SK-N-SH (cell line): Measurements from ENCODE around the gene CUL1. TPM values are rescaled to one million over a fixed set of nuclear protein-coding genes. Genes with fewer than 3 reads are reported as not detected.

Source experiments
- CTCF ChIA-PET: fragments of 300-600, 350-600 bp; formaldehyde crosslinking; extraction: SDS; loops from one replicate; lab custom pipeline; 2021; lab: Yijun Ruan, JAX
- POLR2A ChIA-PET: fragments of 350-600 bp; sonication (Branson Sonifier 250); formaldehyde crosslinking; extraction: SDS; loops from one replicate; lab custom pipeline; 2020; ENCODE audit warnings: antibody characterized with exemption, inconsistent platforms; lab: Yijun Ruan, JAX
- DNase-seq: peaks from one replicate; pipeline ENCODE4 v3.0.0; 2012
- H2AFZ ChIP-seq: fragments of 200-600 bp; sonication (generic); 2 replicates; pipeline ENCODE4 v1.8.1; 2016; ENCODE audit warnings: antibody characterized with exemption, mild to moderate bottlenecking, low read depth
- H3F3A ChIP-seq: fragments of 200-600 bp; sonication (generic); replicated peaks from 2 replicates; pipeline ENCODE3; 2016; ENCODE audit warnings: antibody characterized with exemption, mild to moderate bottlenecking; ENCODE audit not compliant: insufficient read depth
- H3K27ac ChIP-seq, 2 experiments: fragments of 200-500 bp in 1 of 2; fragments of 200-600 bp in 1 of 2; sonication (Bioruptor generic) in 1 of 2; sonication (generic), shearing (Covaris generic) in 1 of 2; 2 replicates each; pipeline versions ENCODE4 v1.5.1 to v1.6.1; 2014 to 2016; ENCODE audit warnings: low read depth in 2 of 2, inconsistent platforms in 1 of 2, low read length in 1 of 2, mild to moderate bottlenecking in 1 of 2, mixed read lengths in 1 of 2
- H3K27me3 ChIP-seq: fragments of 200-600 bp; sonication (generic), shearing (Covaris generic); 2 replicates; pipeline ENCODE4 v1.6.1; 2016; ENCODE audit warnings: mixed run types; ENCODE audit not compliant: insufficient read depth
- H3K36me3 ChIP-seq, 2 experiments: fragments of 200-500 bp in 1 of 2; fragments of 200-600 bp in 1 of 2; sonication (Bioruptor generic) in 1 of 2; sonication (generic) in 1 of 2; replicated peaks in 1 of 2; 2 replicates each; pipeline versions ENCODE3 to v1.5.1; 2014 to 2016; ENCODE audit warnings: low read length in 1 of 2, mild to moderate bottlenecking in 1 of 2; ENCODE audit not compliant: insufficient read depth in 2 of 2, control insufficient read depth in 1 of 2
- H3K4me1 ChIP-seq, 2 experiments: fragments of 200-500 bp in 1 of 2; fragments of 200-600 bp in 1 of 2; sonication (Bioruptor generic) in 1 of 2; sonication (generic), shearing (Covaris generic) in 1 of 2; 2 replicates each; pipeline versions ENCODE4 v1.5.1 to v1.6.1; 2014 to 2016; ENCODE audit warnings: low read depth in 1 of 2, low read length in 1 of 2, mixed run types in 1 of 2; ENCODE audit not compliant: insufficient read depth in 2 of 2, control insufficient read depth in 1 of 2
- H3K4me2 ChIP-seq: fragments of 200-600 bp; sonication (generic), shearing (Covaris generic); 2 replicates; pipeline ENCODE4 v1.6.1; 2017; ENCODE audit warnings: mixed run types
- H3K4me3 ChIP-seq, 2 experiments: fragments of 200-500 bp in 1 of 2; fragments of 200-600 bp in 1 of 2; sonication (Bioruptor generic) in 1 of 2; sonication (generic), shearing (Covaris generic) in 1 of 2; 2 replicates each; pipeline versions ENCODE4 v1.5.1 to v1.8.1; 2014 to 2016; ENCODE audit warnings: low read depth in 2 of 2, inconsistent platforms in 1 of 2, low read length in 1 of 2, mild to moderate bottlenecking in 1 of 2, mixed read lengths in 1 of 2, moderate library complexity in 1 of 2
- H3K79me2 ChIP-seq: fragments of 200-600 bp; sonication (generic); 2 replicates; pipeline ENCODE4 v1.8.1; 2017; ENCODE audit warnings: mild to moderate bottlenecking; ENCODE audit not compliant: insufficient read depth
- H3K9ac ChIP-seq: fragments of 200-600 bp; sonication (generic); 2 replicates; pipeline ENCODE4 v1.6.1; 2017; ENCODE audit warnings: mixed run types
- H3K9me2 ChIP-seq: fragments of 200-600 bp; sonication (generic); 2 replicates; pipeline ENCODE4 v1.6.1; 2017; ENCODE audit warnings: mixed run types
- H3K9me3 ChIP-seq: fragments of 200-600 bp; sonication (generic); 2 replicates; pipeline ENCODE4 v1.6.1; 2017; ENCODE audit warnings: mixed run types, mild to moderate bottlenecking, moderate library complexity
- H4K20me1 ChIP-seq: fragments of 200-600 bp; sonication (generic); 2 replicates; pipeline ENCODE4 v1.6.1; 2017; ENCODE audit warnings: mild to moderate bottlenecking, mixed run types; ENCODE audit not compliant: insufficient read depth
- EP300 ChIP-seq, 2 experiments: IDR thresholded peaks; 2 replicates each; pipeline versions ENCODE4 v1.4.0 to v1.6.1; 2012; ENCODE audit warnings: borderline replicate concordance in 1 of 2, low read depth in 1 of 2, low read length in 1 of 2
- FOSL2 ChIP-seq: IDR thresholded peaks from 2 replicates; pipeline ENCODE4 v1.4.0; 2012; ENCODE audit warnings: low read depth, mild to moderate bottlenecking, moderate library complexity, borderline replicate concordance
- FOXM1 ChIP-seq: IDR thresholded peaks from 2 replicates; pipeline ENCODE4 v1.4.0; 2012; ENCODE audit warnings: low read depth, mild to moderate bottlenecking
- JUND ChIP-seq: IDR thresholded peaks from 2 replicates; pipeline ENCODE4 v1.4.0; 2012
- MAX ChIP-seq: IDR thresholded peaks from 2 replicates; pipeline ENCODE4 v1.4.0; 2012; ENCODE audit warnings: low read depth
- MEF2A ChIP-seq: IDR thresholded peaks from 2 replicates; pipeline ENCODE4 v1.4.0; 2012; ENCODE audit warnings: low read depth, borderline replicate concordance
- NRF1 ChIP-seq: IDR thresholded peaks from 2 replicates; pipeline ENCODE4 v1.6.1; 2012; ENCODE audit warnings: low read depth, mild to moderate bottlenecking, low read length
- RCOR1 ChIP-seq: fragments of 150-350 bp; IDR thresholded peaks from 2 replicates; pipeline ENCODE4 v1.6.1; 2017; ENCODE audit warnings: antibody characterized with exemption, low read length
- RFX5 ChIP-seq: IDR thresholded peaks from 2 replicates; pipeline ENCODE4 v1.6.1; 2012; ENCODE audit warnings: mild to moderate bottlenecking, improper control_type of control experiment, low read length
- RXRA ChIP-seq: IDR thresholded peaks from 2 replicates; pipeline ENCODE4 v1.4.0; 2012; ENCODE audit warnings: low read depth, mild to moderate bottlenecking, borderline replicate concordance
- WGBS: methylation state at CpG from one replicate; pipeline ENCODE4 v1.1.6; 2017; ENCODE audit warnings: low lambda C conversion rate; 5-methylcytosine and 5-hydroxymethylcytosine counted together
- polyA plus RNA-seq, 3 experiments: library from polyadenylated mRNA; depleted of rRNA; stranded (reverse); fragments of >200 nt; gene quantifications; 2 replicates each; pipeline ENCODE4 v1.2.3, GENCODE V29; 2012

The CUL1 gene
- polyA plus RNA-seq, 1 of the 3 experiments (the other 2 are of a cell fraction), result 45.2 TPM

- peaks cover 28% of the 10 kb centered on the region for H4K20me1 ChIP-seq
- TF ChIP-seq RXRA (no peak), EP300 (IDR thresholded peaks at IDR 0.05; ENCODE audit: borderline replicate concordance in 1 of 2, low read depth in 1 of 2, low read length in 1 of 2) (no peak), MAX (0 out of 2 replicates have a peak, but pooled peaks have one; percentile 25), MEF2A (no peak)
- H2AFZ ChIP-seq, result peak overlapping the region; percentile 85
- ChIA-PET POLR2A (interaction anchor here (0.6 kb wide), 1 partner anchor 154 kb away, joined by 3 read pairs; no protein-coding TSS in a partner anchor), CTCF (interaction anchor here (1.1 to 2.0 kb wide), 2 partner anchors 123 to 130 kb away, joined by 3 to 9 read pairs; no protein-coding TSS in a partner anchor)
- peaks cover 21 to 28% of the 10 kb centered on the region in 2 experiments for H3K4me1 ChIP-seq
- H3K9me3 ChIP-seq, result no peaks in the 10 kb centered on the region
- H3K9me2 ChIP-seq, result no peaks in the 10 kb centered on the region
- H3F3A ChIP-seq, result peaks cover 13% of the 10 kb centered on the region
- H3K27ac ChIP-seq, result peak overlapping the region; percentile 77 to 91; a peak in 3 of 4 replicates
- H3K27me3 ChIP-seq, result no peaks in the 10 kb centered on the region
- peak; percentile 55 for DNase-seq
- H3K4me2 ChIP-seq, result peak overlapping the region; percentile 96
- H3K36me3 ChIP-seq, result peaks cover 0 to 2% of the 10 kb centered on the region in 2 experiments
- peak overlapping the region; percentile 86 for H3K9ac ChIP-seq
- peak overlapping the region; percentile 84 to 100 for H3K4me3 ChIP-seq
- peaks cover 33% of the 10 kb centered on the region for H3K79me2 ChIP-seq
- WGBS, result 61% methylated on average over 18 of the region's 18 CpGs
Measured at GRCh38 chr7:148697256-148698006, 1.3 kb upstream of the CUL1 start.

DNA sequence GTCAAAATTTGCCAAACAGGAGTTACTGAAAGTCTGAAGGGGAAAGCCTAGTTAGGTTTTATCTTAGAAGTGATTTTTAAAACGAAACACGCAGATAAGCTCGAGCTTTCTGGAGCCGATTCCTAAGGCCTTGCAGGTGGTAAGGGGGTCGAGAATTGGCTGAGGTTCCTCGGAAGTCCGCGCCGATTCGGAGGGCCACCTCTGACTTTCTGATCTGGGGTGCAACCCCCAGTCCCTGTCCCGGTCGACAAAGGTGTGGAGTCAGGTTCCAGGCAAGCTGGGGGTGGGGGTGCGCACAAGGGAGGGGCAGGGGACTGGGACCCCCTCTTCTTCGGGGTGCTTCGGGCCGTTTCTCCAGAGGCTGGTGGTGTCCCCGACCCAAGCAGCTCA is 701 bp upstream of the CUL1 start:
- Histone ChIP-seq H3K36me3 (peaks cover 0 to 2% of the 10 kb centered on the region in 2 experiments), H3K27me3 (no peaks in the 10 kb centered on the region), H3K9me3 (no peaks in the 10 kb centered on the region), H3K4me1 (peaks cover 26 to 33% of the 10 kb centered on the region in 2 experiments), H3K27ac (peak overlapping the region; percentile 77 to 91), H3F3A (peaks cover 13% of the 10 kb centered on the region), H3K79me2 (peaks cover 39% of the 10 kb centered on the region), H2AFZ (peak overlapping the region; percentile 85), H3K9ac (peak overlapping the region; percentile 86), H3K4me3 (peak overlapping the region; percentile 84 to 100), H3K4me2 (peak overlapping the region; percentile 96), H4K20me1 (peaks cover 34% of the 10 kb centered on the region), H3K9me2 (no peaks in the 10 kb centered on the region)
- ChIA-PET CTCF (interaction anchor here (0.8 to 2.0 kb wide), 5 partner anchors 50 to 158 kb away, joined by 3 to 9 read pairs (median 3); no protein-coding TSS in a partner anchor), POLR2A (interaction anchor here (0.6 to 0.9 kb wide), 6 partner anchors 75 to 1091 kb away, joined by 3 to 4 read pairs (median 3); partner anchors contain the start of gene ZNF425)
- no peak for DNase-seq
- TF ChIP-seq FOSL2 (no peak), RFX5 (no peak), FOXM1 (no peak), JUND (no peak), NRF1 (no peak), RCOR1 (no peak), MAX (peak; percentile 11; the same call in 1 of the 2 replicates)
- WGBS, result under 1% methylated on average over 6 of the region's 17 CpGs
